Liver (tissue), 9 donors: Measurements from ENCODE around the gene OR1J1. TPM values are rescaled to one million over a fixed set of nuclear protein-coding genes. Genes with fewer than 3 reads are reported as not detected.

Experiments
- DNase-seq: peaks from one replicate; pipeline ENCODE4 v3.0.0-alpha.2; 2017; ENCODE audit warnings: low spot score
- H3K27ac ChIP-seq, 2 donors: one replicate each; pipeline ENCODE4 v1.7.0; 2013; ENCODE audit warnings: inconsistent platforms in 2 of 2, low read length in 2 of 2, control low read depth in 1 of 2, low read depth in 1 of 2, mild to moderate bottlenecking in 1 of 2
- H3K27me3 ChIP-seq, 4 donors: one replicate each; pipeline versions ENCODE4 v1.6.1 to v1.7.0; 2013; ENCODE audit warnings: low read length in 3 of 4, inconsistent platforms in 1 of 4, mild to moderate bottlenecking in 1 of 4, moderate library complexity in 1 of 4; ENCODE audit not compliant: control insufficient read depth in 4 of 4, insufficient read depth in 4 of 4
- H3K36me3 ChIP-seq, 4 donors: one replicate each; pipeline versions ENCODE4 v1.6.1 to v1.7.0; 2013; ENCODE audit warnings: low read length in 3 of 4, mild to moderate bottlenecking in 3 of 4, low read depth in 1 of 4, moderate library complexity in 1 of 4; ENCODE audit not compliant: control insufficient read depth in 4 of 4, insufficient read depth in 3 of 4
- H3K4me1 ChIP-seq, 4 donors: one replicate each; pipeline versions ENCODE4 v1.6.1 to v1.7.0; 2013; ENCODE audit warnings: low read length in 3 of 4, mild to moderate bottlenecking in 3 of 4, moderate library complexity in 1 of 4; ENCODE audit not compliant: control insufficient read depth in 4 of 4, insufficient read depth in 4 of 4
- H3K4me3 ChIP-seq, 3 donors: one replicate each; pipeline versions ENCODE4 v1.6.1 to v1.7.0; 2013; ENCODE audit warnings: low read length in 3 of 3, control low read depth in 1 of 3, low read depth in 1 of 3, mild to moderate bottlenecking in 1 of 3
- H3K9ac ChIP-seq, 2 donors: one replicate each; pipeline ENCODE4 v1.7.0; 2013; ENCODE audit warnings: low read length in 2 of 2, mild to moderate bottlenecking in 2 of 2, moderate library complexity in 2 of 2, control low read depth in 1 of 2, low read depth in 1 of 2
- H3K9me3 ChIP-seq, 4 donors: one replicate each; pipeline versions ENCODE4 v1.6.1 to v1.7.0; 2013; ENCODE audit warnings: low read length in 3 of 4; ENCODE audit not compliant: control insufficient read depth in 4 of 4
- ATF3 ChIP-seq: IDR thresholded peaks from 2 replicates; pipeline ENCODE4 v1.6.1; 2016; ENCODE audit warnings: antibody characterized with exemption
- CTCF ChIP-seq: fragments of 150-350 bp; IDR thresholded peaks from 2 replicates; pipeline ENCODE4 v1.5.1; 2017; ENCODE audit warnings: improper control_type of control experiment, low read depth, low read length; ENCODE audit not compliant: missing input control
- FOXA1 ChIP-seq: IDR thresholded peaks from 2 replicates; pipeline ENCODE4 v1.6.1; 2016; ENCODE audit warnings: antibody characterized with exemption
- FOXA2 ChIP-seq: IDR thresholded peaks from 2 replicates; pipeline ENCODE4 v1.6.1; 2016; ENCODE audit warnings: antibody characterized with exemption
- GABPA ChIP-seq, 2 donors: IDR thresholded peaks in 1 of 2; conservative IDR thresholded peaks in 1 of 2; 2 replicates each; pipeline ENCODE4 v1.6.1; 2016; ENCODE audit warnings: antibody characterized with exemption in 2 of 2, mild to moderate bottlenecking in 1 of 2, moderate library complexity in 1 of 2
- HNF4A ChIP-seq, 2 donors: conservative IDR thresholded peaks; 2 replicates each; pipeline ENCODE4 v1.6.1; 2016; ENCODE audit warnings: antibody characterized with exemption in 2 of 2, mild to moderate bottlenecking in 2 of 2
- HNF4G ChIP-seq: IDR thresholded peaks from 2 replicates; pipeline ENCODE4 v1.6.1; 2016; ENCODE audit warnings: antibody characterized with exemption
- JUND ChIP-seq, 2 donors: IDR thresholded peaks; 2 replicates each; pipeline ENCODE4 v1.6.1; 2016; ENCODE audit warnings: antibody characterized with exemption in 2 of 2
- MAX ChIP-seq: IDR thresholded peaks from 2 replicates; pipeline ENCODE4 v1.6.1; 2016; ENCODE audit warnings: antibody characterized with exemption
- NR2F2 ChIP-seq: IDR thresholded peaks from 2 replicates; pipeline ENCODE4 v1.6.1; 2016; ENCODE audit warnings: antibody characterized with exemption
- RAD21 ChIP-seq, 2 donors: IDR thresholded peaks; 2 replicates each; pipeline ENCODE4 v1.6.1; 2016; ENCODE audit warnings: antibody characterized with exemption in 2 of 2, mild to moderate bottlenecking in 2 of 2
- REST ChIP-seq: IDR thresholded peaks from 2 replicates; pipeline ENCODE4 v1.6.1; 2016; ENCODE audit warnings: antibody characterized with exemption, mild to moderate bottlenecking
- RXRA ChIP-seq, 2 donors: IDR thresholded peaks; 2 replicates each; pipeline ENCODE4 v1.6.1; 2017 to 2018; ENCODE audit warnings: antibody characterized with exemption in 2 of 2, mild to moderate bottlenecking in 1 of 2
- SP1 ChIP-seq: IDR thresholded peaks from 2 replicates; pipeline ENCODE4 v1.6.1; 2018; ENCODE audit warnings: antibody characterized with exemption, mild to moderate bottlenecking
- YY1 ChIP-seq: IDR thresholded peaks from 2 replicates; pipeline ENCODE4 v1.6.1; 2016; ENCODE audit warnings: antibody characterized with exemption, mild to moderate bottlenecking
- ZBTB33 ChIP-seq: IDR thresholded peaks from 2 replicates; pipeline ENCODE4 v1.6.1; 2016; ENCODE audit warnings: antibody characterized with exemption
- WGBS: extraction: QIAGEN DNeasy Blood & Tissue Kit; methylation state at CpG from one replicate; pipeline ENCODE4 v1.1.7; 2013; 5-methylcytosine and 5-hydroxymethylcytosine counted together
- polyA plus RNA-seq, 2 donors: library from polyadenylated mRNA; stranded (reverse) in 1 of 2; unstranded in 1 of 2; fragments of 200-250 nt in 1 of 2; fragments of >200 nt in 1 of 2; fragmentation: Nextera tagmentation in 1 of 2; extraction: Ambion mirVana in 1 of 2; gene quantifications; one replicate each; pipeline versions ENCODE4 v1.2.1 to v1.2.3, GENCODE V29; 2013 to 2015
- total RNA-seq, 2 donors: library from RNA; depleted of rRNA; stranded (reverse); fragments of >200 nt; gene quantifications; one replicate each; pipeline ENCODE4 v1.2.3, GENCODE V29; 2014
- donor health status: healthy.
- donor health status: healthy.
- donor health status: healthy.
- donor health status: healthy.
- donor health status: healthy.

The OR1J1 gene
- total and polyA plus RNA-seq, 4 donors = not detected

GRCh38 chr9:122526602-122527001, 48.9 kb upstream of the OR1J1 start:
- H3K4me1 ChIP-seq = no peaks in the 10 kb centered on the region
- H3K9me3 ChIP-seq = peaks cover 0 to 2% (median 0%) of the 10 kb centered on the region in 4 donors
- H3K27ac ChIP-seq = no peak overlapping the region
- WGBS = 81% methylated on average over 10 of the region's 10 CpGs
- H3K36me3 ChIP-seq = no peaks in the 10 kb centered on the region
- no peak overlapping the region for H3K9ac ChIP-seq
- no peak for TF ChIP-seq JUND (IDR thresholded peaks at IDR 0.05)
- TF ChIP-seq HNF4A (conservative IDR thresholded peaks at IDR 0.05) = no peak
- TF ChIP-seq ZBTB33 = no peak
- TF ChIP-seq GABPA (IDR thresholded peaks at IDR 0.05 in 1 of 2, conservative IDR thresholded peaks at IDR 0.05 in 1 of 2) = no peak
- H3K4me3 ChIP-seq = no peak overlapping the region
- H3K27me3 ChIP-seq = peaks cover 0 to 5% (median 2%) of the 10 kb centered on the region in 4 donors
- no peak for DNase-seq

- 92% methylated on average over 3 of the region's 3 CpGs for WGBS
- no peaks in the 10 kb centered on the region for H3K9me3 ChIP-seq
- H3K9ac ChIP-seq = no peak overlapping the region
- H3K27me3 ChIP-seq = peaks cover 0 to 4% (median 1%) of the 10 kb centered on the region in 4 donors
- TF ChIP-seq SP1 = no peak
- TF ChIP-seq FOXA1 = no peak
- no peak for TF ChIP-seq YY1
- TF ChIP-seq ATF3 = no peak
- TF ChIP-seq HNF4G = no peak
- no peak for TF ChIP-seq MAX
- no peak for TF ChIP-seq REST
- no peak for TF ChIP-seq CTCF
- no peak for TF ChIP-seq FOXA2
- no peak for TF ChIP-seq RAD21 (IDR thresholded peaks at IDR 0.05)
- no peak for TF ChIP-seq JUND (IDR thresholded peaks at IDR 0.05)
- TF ChIP-seq NR2F2 = no peak
- no peak for TF ChIP-seq RXRA (IDR thresholded peaks at IDR 0.05)
- H3K4me1 ChIP-seq = no peaks in the 10 kb centered on the region
- H3K36me3 ChIP-seq = no peaks in the 10 kb centered on the region
- H3K27ac ChIP-seq = no peak overlapping the region
- no peak for DNase-seq
- H3K4me3 ChIP-seq = no peak overlapping the region
These were observed 41.6 kb upstream of the OR1J1 start for GRCh38 chr9:122519376-122519775.
